Measurements from ENCODE around the gene MRPS25.

The MRPS25 gene

GRCh38 chr3:15098503-15099363 lies 33.6 kb upstream of the MRPS25 start, which contains the start of gene RBSN (continued):
- peak; percentile 94 for TF ChIP-seq KLF1 (tag by site-specific recombination; IDR thresholded peaks at IDR 0.05)
- no peak for TF ChIP-seq ZNF248 (tag by site-specific recombination; IDR thresholded peaks at IDR 0.05)
- TF ChIP-seq ZFHX2 (tag by site-specific recombination; conservative IDR thresholded peaks at IDR 0.05): peak; percentile 100
- no peak for TF ChIP-seq BCL11B (tag by site-specific recombination; IDR thresholded peaks at IDR 0.05; ENCODE audit: low read depth)
- peak; percentile 90 for TF ChIP-seq SP7 (tag by site-specific recombination; IDR thresholded peaks at IDR 0.05)
- TF ChIP-seq ZNF335 (tag by site-specific recombination; conservative IDR thresholded peaks at IDR 0.05): peak; percentile 95
- no peak for TF ChIP-seq ZNF621 (tag by site-specific recombination; IDR thresholded peaks at IDR 0.05)
- TF ChIP-seq ZNF549 (tag by site-specific recombination; IDR thresholded peaks at IDR 0.05): no peak
- TF ChIP-seq ZNF311 (tag by site-specific recombination; IDR thresholded peaks at IDR 0.05; ENCODE audit: borderline replicate concordance): no peak
- TF ChIP-seq ZNF114 (tag by site-specific recombination; IDR thresholded peaks at IDR 0.05): no peak
- peak; percentile 86; the same call in 1 of the 2 replicates for TF ChIP-seq MZF1 (tag by site-specific recombination; IDR thresholded peaks at IDR 0.05; ENCODE audit: borderline replicate concordance)
- no peak for TF ChIP-seq ZNF664 (tag by site-specific recombination; IDR thresholded peaks at IDR 0.05)
- peak; percentile 37; the same call in 1 of the 2 replicates for TF ChIP-seq ZNF843 (tag by site-specific recombination; IDR thresholded peaks at IDR 0.05)
- peak; percentile 81; the same call in 1 of the 2 replicates for TF ChIP-seq ZSCAN5A (tag by site-specific recombination; IDR thresholded peaks at IDR 0.05)
- no peak for TF ChIP-seq ZNF157 (tag by site-specific recombination; IDR thresholded peaks at IDR 0.05)
- peak; percentile 98; the same call in 1 of the 2 replicates for TF ChIP-seq KLF7 (tag by site-specific recombination; IDR thresholded peaks at IDR 0.05; ENCODE audit: borderline replicate concordance)
- peak; percentile 95 for TF ChIP-seq PATZ1 (tag by site-specific recombination; IDR thresholded peaks at IDR 0.05)
- TF ChIP-seq PRDM2 (tag by site-specific recombination; IDR thresholded peaks at IDR 0.05; ENCODE audit: borderline replicate concordance): 0 out of 2 replicates have a peak, but pooled peaks have one; percentile 21
- TF ChIP-seq ZFP41 (tag by site-specific recombination; IDR thresholded peaks at IDR 0.05; ENCODE audit: borderline replicate concordance): no peak
- 0 out of 2 replicates have a peak, but pooled peaks have one; percentile 26 for TF ChIP-seq AEBP2 (tag by site-specific recombination; IDR thresholded peaks at IDR 0.05; ENCODE audit: borderline replicate concordance)
- no peak for TF ChIP-seq SCRT1 (tag by site-specific recombination; IDR thresholded peaks at IDR 0.05; ENCODE audit: borderline replicate concordance)
- TF ChIP-seq ZNF768 (tag by site-specific recombination; IDR thresholded peaks at IDR 0.05): no peak; the same call in 1 of the 2 replicates
- 0 out of 2 replicates have a peak, but pooled peaks have one; percentile 68 for TF ChIP-seq ZSCAN16 (tag by site-specific recombination; IDR thresholded peaks at IDR 0.05)
- peak; percentile 97 for TF ChIP-seq ZNF362 (tag by site-specific recombination; IDR thresholded peaks at IDR 0.05)
- TF ChIP-seq ZNF37A (tag by site-specific recombination; IDR thresholded peaks at IDR 0.05): no peak

Measured in HEK293 (cell line).